GM13977 (cell line): ENCODE results near the gene PAN3.

Experiments used
- DNase-seq: peaks from one replicate; pipeline ENCODE4 v3.0.0; 2012; ENCODE audit warnings: low spot score
- in situ Hi-C: fragments of 300-500 bp; cut with MboI; formaldehyde crosslinking; loops from one replicate; pipeline ENCODE4 v1.12.0; 2022; ENCODE audit warnings: low sequenced_read_pairs, low pct_unique_long_range_greater_than_20kb, mixed read lengths, inconsistent platforms; ENCODE audit not compliant: unreplicated experiment
- TF ChIP-seq, protein P1 (sequence below): IDR thresholded peaks from 2 replicates; pipeline ENCODE4 v1.5.1; 2012; ENCODE audit warnings: mild to moderate bottlenecking, control low read depth; ENCODE audit not compliant: insufficient read depth; ENCODE audit errors: extremely low read depth, missing control alignments

PAN3 gene

DNA sequence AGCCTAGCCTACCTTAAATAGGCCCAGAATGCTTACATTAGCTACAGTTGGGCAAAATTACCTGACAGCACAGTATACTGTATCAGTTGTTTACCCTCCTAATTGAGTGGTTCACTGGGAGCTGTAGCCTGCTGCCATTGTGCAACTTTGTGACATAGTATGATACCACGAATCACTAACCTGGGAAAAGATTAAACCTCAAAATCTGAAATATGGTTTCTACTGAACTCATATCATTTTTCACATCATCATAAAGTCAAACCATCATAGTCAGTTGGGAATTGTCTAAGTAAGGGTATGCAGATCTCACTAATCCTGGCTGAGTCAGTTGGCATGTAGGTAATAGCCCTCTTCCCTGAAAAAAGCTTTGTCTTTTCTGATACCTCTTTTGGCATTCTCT lies 9.2 kb downstream of the PAN3 start:
- TF ChIP-seq, protein P1, sequence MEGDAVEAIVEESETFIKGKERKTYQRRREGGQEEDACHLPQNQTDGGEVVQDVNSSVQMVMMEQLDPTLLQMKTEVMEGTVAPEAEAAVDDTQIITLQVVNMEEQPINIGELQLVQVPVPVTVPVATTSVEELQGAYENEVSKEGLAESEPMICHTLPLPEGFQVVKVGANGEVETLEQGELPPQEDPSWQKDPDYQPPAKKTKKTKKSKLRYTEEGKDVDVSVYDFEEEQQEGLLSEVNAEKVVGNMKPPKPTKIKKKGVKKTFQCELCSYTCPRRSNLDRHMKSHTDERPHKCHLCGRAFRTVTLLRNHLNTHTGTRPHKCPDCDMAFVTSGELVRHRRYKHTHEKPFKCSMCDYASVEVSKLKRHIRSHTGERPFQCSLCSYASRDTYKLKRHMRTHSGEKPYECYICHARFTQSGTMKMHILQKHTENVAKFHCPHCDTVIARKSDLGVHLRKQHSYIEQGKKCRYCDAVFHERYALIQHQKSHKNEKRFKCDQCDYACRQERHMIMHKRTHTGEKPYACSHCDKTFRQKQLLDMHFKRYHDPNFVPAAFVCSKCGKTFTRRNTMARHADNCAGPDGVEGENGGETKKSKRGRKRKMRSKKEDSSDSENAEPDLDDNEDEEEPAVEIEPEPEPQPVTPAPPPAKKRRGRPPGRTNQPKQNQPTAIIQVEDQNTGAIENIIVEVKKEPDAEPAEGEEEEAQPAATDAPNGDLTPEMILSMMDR = no peak
- no peak for DNase-seq
- in situ Hi-C loops = no loop called here

DNA sequence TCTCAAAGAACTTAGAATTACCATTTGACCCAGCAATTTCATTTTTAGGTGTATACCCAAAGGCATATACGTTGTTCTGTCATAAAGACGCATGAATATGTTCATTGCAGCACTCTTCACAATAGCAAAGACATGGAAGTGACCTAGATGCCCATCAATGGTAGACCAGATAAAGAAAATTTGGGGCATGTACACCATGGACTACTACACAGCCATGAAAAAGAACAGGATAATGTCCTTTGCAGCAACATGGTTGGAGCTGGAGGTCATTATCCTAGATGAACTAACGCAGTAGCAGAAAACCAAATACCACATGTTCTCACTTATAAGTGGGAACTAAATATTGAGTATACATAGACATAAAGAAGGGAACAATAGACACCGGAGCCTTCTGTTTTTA lies 20.7 kb downstream of the PAN3 start:
- TF ChIP-seq, protein P1 = no peak
- in situ Hi-C loops = no loop called here
- DNase-seq = no peak

DNA sequence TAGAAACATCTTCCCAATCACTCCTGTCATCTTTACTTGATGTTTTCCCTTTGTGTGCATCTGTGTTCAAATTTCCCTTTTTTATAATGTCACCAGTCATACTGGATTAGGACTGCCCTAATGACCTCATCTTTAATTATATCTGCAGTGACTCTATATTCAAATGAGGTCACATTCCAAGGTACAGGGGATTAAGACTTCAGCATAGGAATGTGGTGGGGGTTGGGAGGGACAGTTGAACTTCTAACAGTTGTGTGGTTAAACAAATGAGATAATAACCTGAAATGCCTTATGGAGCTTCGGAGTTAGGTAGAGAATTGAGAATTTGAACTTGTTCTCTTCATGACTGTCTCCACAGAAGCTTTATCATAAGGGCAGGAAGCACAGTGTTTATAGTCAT lies 23.0 kb downstream of the PAN3 start:
- in situ Hi-C loops = no loop called here
- TF ChIP-seq, protein P1 = no peak
- DNase-seq = no peak

DNA sequence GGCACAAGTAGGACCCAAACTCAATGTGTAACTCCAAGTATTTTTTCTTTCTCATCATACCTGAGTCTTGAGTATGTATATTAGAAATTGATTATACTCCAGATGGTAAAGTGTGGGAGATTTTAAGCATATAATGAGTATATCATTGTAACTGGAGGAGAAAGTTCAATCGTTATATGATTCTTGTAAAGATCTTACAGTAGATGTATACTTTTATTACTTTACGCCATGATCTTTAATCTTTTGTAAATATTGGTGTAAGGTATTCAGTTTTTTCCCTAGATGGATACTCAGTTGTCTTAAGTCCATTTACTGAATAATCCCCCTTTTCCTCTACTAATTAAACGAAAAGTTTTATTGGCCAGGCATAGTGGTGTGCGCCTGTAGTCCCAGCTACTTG lies 25.2 kb downstream of the PAN3 start:
- TF ChIP-seq, protein P1 = no peak
- DNase-seq = no peak
- in situ Hi-C loops = no loop called here

DNA sequence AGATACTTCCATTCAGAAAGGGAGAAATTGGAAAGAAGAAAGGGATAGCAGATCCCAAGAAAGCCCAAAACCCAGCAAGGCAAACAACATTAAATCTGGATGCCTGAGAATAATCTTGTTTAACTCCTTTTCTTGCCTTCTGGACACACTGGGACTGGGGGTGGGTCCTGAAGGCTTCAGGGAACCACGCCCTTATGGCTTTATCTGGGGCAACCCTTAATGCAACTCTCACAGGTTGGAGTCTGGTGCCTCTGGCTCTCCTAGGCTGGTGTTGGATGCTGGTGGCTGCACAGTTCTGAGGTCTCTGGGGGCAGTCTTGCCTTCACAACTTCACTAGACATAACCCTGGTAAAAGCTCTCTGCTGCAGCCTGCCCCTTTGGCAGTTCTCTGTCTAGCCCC lies 27.9 kb downstream of the PAN3 start:
- DNase-seq = no peak
- in situ Hi-C loops = no loop called here

DNA sequence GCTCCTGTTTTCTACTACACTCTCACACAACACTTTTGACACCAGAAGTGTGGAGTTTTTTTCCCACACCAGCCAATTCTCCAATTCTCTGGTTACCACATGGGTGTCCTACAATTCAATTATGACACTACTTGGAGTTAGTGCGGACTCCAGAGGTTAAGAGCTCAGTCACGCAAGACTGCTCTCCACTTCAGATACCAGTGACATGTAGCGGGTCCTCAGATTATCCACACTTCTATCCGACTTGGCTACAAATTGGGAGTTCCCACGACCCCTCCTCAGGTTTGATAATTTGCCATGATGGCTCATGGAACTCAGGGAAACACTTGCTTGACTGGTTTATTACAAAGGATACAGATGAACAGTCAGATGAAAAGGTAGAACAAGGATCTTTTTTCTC lies 32.9 kb downstream of the PAN3 start:
- TF ChIP-seq, protein P1 = no peak
- in situ Hi-C loops = no loop called here

More for the DNA sequence above, 27.9 kb downstream of the PAN3 start:
- TF ChIP-seq, protein P1 = no peak

DNA sequence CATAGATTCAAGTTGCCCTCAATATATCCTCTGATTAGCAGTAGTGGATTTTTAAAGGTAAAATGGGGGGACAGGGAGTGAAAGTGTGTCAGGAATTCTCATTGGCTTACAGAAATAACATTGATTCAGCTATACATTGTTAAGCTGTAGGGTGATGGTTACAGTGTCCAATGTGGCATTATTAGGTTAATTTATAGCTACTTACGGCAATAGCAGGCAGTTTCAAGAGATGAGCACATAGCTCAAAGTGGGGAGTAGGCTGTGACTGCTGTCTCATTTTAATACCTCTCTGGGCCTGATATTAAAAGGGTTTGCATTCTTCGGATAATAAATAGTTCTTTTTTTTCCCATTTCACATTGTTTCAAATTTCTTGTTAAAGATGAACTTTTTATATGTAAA lies 34.6 kb downstream of the PAN3 start:
- TF ChIP-seq, protein P1 = no peak
- in situ Hi-C loops = no loop called here
- no peak for DNase-seq

More for the DNA sequence above, 32.9 kb downstream of the PAN3 start:
- DNase-seq = no peak
